ENCODE data around the gene BRD4.

BRD4 gene

DNA sequence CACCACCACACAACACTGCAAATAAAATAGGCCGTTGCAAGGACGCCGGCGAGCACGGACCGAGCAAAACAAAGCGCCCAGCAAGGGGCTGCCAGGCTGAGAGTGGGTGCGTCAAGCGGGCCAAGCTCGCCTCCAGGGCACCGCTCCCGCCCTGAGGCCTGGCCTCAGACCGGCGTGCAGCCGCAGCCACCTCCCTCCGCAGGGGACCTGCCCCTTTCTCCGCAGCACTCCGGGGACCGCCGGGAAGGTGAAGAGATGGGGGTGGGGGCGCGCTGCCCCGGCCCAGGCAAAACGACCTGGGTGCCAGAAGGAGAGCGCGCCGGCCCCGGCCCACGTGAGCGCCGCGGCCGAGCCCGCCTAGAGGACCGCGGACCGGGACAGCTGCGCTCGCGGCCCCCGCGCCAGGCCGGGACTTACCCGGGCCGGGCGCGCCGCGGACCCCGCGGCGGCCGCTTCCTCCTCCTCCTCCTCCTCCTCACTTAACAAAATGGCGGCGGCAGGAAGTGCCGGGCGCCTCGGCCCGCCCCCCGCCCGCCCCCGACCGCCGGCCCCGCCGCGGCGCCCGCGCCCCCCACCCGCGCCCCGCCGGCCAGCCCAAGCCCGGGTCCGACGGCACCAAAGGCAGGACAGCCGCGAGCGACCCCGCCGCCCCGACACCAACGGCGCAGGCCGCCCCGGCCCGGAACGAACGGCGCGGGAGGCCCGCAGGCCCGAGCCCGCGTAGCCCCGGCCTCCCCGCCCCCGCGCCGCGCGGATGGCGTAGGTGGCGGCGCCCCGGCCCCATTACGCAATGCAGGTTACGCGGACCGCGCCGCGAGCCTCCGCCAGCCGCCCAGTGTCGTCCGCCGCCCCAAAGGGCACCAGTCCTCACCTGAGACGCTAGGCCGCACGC is 674 bp downstream of the BRD4 start:
- H3K27me3 Mint-ChIP-seq = no peaks in the 10 kb centered on the region
- H3K4me3 Mint-ChIP-seq = peak overlapping the region; percentile 95
- H3K36me3 Mint-ChIP-seq = peaks cover 2% of the 10 kb centered on the region
- H3K4me1 Mint-ChIP-seq (ENCODE audit: low read depth) = peaks cover 46% of the 10 kb centered on the region
- H3K27ac Mint-ChIP-seq = peak overlapping the region; percentile 95
- no peaks in the 10 kb centered on the region for H3K9me3 Mint-ChIP-seq (ENCODE audit: low read depth)

DNA sequence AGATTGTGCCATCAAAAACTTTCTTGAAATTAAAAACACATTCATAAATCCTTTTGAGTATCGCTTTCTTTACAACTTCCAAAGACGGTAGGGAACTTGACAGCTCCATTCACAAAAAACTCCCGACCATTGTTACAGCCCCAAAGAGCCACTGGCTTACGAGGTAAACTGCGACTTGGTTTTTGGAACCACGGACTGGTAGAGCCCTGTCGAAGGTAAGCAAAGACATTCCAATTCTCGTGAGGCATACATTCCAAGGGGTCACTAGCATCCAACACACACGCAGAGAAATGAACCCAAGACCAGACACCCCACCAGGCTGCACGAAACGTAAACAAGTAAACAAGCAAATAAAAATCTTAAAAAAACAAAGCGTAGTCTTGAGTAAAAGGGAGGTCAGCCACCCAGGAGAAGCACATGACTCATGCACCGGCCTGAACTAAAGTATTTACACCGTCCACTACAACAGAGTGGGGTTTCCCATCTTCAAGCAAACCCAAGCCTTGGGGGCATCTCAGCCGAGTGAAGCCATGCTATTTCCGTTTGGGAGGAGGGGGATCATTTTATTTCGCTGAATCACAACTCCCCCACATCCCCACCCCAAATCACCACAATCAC is 1.4 kb downstream of the BRD4 start:
- H3K36me3 Mint-ChIP-seq = peaks cover 2% of the 10 kb centered on the region
- no peaks in the 10 kb centered on the region for H3K27me3 Mint-ChIP-seq
- peaks cover 52% of the 10 kb centered on the region for H3K4me1 Mint-ChIP-seq (ENCODE audit: low read depth)

DNA sequence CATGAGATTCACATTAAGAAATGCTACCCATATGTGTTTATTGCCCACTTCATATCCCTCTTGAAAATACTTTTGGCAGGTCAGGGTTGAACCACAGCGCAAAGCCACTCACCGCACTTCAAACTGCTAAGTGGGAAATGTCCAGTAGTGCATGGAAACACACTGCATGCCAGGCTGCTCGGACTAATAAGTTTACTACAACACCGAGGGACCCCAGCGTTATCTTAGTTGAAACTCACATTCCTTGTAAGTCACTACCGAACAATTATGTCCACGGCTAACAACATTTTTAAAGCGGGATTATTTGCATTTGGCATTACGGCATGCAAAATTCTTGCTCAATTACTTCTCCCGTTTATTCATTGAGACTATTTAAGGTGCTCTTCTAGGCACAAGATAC is 4.0 kb downstream of the BRD4 start:
- Mint-ChIP-seq H3K27me3 (no peaks in the 10 kb centered on the region), H3K36me3 (peaks cover 4% of the 10 kb centered on the region), H3K4me1 (ENCODE audit: low read depth) (peaks cover 73% of the 10 kb centered on the region), H3K27ac (peak overlapping the region; percentile 64), H3K9me3 (ENCODE audit: low read depth) (no peaks in the 10 kb centered on the region), H3K4me3 (peak overlapping the region; percentile 95)

More for the DNA sequence above, 1.4 kb downstream of the BRD4 start:
- Mint-ChIP-seq H3K9me3 (ENCODE audit: low read depth) (no peaks in the 10 kb centered on the region), H3K4me3 (peak overlapping the region; percentile 95), H3K27ac (peak overlapping the region; percentile 95)

DNA sequence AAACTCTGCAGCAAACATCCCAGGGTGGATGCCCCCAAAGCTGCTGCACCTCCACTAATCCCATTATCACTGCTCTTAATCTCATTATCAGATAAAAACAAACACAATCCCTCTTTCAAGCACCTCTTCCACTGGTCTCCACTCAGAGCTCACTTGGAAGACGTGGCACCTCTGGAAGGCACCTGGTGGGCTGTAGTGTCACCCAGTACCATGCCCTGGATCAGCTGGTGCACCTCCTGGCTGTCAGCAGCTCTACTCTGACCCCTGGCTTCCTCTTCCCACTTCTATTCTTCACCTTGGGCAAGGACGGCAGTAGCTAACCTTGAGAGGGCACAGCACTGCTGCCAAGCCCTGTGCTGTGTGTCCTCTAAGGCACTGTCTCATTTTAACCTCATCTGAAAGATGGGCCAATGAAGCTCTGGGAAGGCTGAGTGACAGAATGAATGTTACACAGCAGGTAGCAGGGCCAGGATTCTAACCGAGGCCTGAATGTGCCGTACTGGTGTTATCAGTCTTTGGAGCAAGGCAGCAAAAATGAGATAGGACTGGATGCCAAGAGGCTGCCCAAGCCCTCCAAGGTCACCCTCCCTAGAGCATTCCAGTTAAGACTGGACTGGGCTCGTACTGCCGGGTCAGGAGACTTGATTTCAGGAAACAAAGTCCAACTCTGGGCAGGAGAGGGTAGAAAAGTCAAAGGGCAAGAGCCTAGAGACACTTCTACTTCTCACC is 7.4 kb downstream of the BRD4 start:
- Mint-ChIP-seq H3K36me3 (peaks cover 7% of the 10 kb centered on the region), H3K9me3 (ENCODE audit: low read depth) (no peaks in the 10 kb centered on the region), H3K27ac (peak overlapping the region; percentile 83)

DNA sequence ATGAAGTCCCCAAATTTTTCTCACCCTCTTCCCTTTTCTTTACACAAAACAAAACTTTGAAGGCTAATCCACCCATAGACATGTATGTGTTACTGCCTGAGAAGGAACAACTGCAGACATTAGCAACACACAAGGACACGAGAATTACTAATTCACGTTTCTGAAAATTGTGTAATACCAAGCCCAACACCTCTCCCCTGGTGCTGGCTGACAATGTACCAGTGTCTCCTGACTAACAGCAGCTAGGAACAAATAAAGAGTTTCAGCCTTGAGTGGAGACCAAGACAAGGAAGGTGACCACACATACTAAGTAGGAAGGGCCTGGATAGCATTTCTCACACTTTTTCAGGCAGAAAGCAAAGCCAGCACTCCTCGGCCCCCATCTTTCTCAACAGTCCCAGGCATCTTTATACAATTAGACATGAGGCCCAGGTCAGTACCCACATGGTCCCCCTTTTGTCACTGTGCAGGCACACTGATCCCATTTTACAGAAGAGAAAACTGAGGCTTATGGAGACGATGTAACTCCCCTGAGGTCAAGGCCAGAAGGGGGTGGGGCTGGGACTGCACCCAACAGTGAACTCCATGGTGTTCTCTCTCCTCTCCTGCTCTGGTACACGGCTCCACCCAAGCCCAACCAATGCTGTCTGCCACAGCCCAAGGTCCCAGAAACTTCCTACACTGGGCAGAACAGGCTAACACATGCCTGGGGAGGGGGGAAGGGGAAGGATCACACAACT is 8.7 kb downstream of the BRD4 start:
- Mint-ChIP-seq H3K36me3 (peaks cover 5% of the 10 kb centered on the region), H3K9me3 (ENCODE audit: low read depth) (no peaks in the 10 kb centered on the region), H3K4me3 (peak overlapping the region; percentile 70), H3K27ac (peak overlapping the region; percentile 89), H3K4me1 (ENCODE audit: low read depth) (peaks cover 87% of the 10 kb centered on the region), H3K27me3 (no peaks in the 10 kb centered on the region)

More for the DNA sequence above, 7.4 kb downstream of the BRD4 start:
- H3K27me3 Mint-ChIP-seq = no peaks in the 10 kb centered on the region
- H3K4me3 Mint-ChIP-seq = peak overlapping the region; percentile 59
- H3K4me1 Mint-ChIP-seq (ENCODE audit: low read depth) = peaks cover 87% of the 10 kb centered on the region

DNA sequence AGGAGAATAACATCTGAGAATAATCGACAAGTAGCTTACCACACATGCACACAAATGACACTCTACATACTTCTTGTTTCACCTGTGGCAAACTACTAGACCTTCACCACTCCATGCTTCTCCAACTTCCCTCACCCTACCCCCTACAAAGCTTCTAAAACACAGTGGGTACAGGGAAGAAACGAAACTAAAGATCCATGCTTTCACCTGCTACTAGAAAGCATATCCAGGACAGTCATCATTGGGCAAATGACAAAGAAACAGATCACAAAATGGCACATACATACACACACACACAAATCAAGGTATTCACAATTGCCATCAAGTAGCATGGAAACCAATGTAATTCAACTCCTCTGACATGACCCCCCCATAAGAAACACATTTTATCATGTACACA is 10.6 kb downstream of the BRD4 start:
- Mint-ChIP-seq H3K4me1 (ENCODE audit: low read depth) (peaks cover 89% of the 10 kb centered on the region), H3K27ac (peak overlapping the region; percentile 47), H3K9me3 (ENCODE audit: low read depth) (no peaks in the 10 kb centered on the region), H3K4me3 (peak overlapping the region; percentile 46), H3K36me3 (peaks cover 5% of the 10 kb centered on the region), H3K27me3 (no peaks in the 10 kb centered on the region)

DNA sequence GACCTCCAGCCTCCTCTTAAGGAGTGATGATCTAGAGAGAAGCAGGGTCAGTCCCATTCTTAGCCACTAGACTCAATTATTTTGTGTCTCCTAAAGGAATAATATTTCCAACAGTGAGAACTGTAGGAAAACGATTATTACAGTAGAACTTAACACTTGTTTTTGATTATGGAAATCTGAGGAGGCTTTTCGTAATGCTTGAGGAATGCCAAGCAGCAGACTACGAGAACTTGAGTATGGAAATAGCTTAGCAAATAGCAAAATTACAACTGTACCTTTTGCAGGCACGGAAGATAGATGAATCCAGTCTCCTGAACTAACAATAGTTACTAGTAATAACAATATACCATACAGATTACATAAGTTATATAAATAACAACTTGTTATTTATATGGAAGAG is 12.2 kb downstream of the BRD4 start:
- Mint-ChIP-seq H3K27ac (peak overlapping the region; percentile 75), H3K4me3 (peak overlapping the region; percentile 40), H3K27me3 (no peaks in the 10 kb centered on the region), H3K36me3 (peaks cover 5% of the 10 kb centered on the region), H3K9me3 (ENCODE audit: low read depth) (no peaks in the 10 kb centered on the region), H3K4me1 (ENCODE audit: low read depth) (peaks cover 86% of the 10 kb centered on the region)

DNA sequence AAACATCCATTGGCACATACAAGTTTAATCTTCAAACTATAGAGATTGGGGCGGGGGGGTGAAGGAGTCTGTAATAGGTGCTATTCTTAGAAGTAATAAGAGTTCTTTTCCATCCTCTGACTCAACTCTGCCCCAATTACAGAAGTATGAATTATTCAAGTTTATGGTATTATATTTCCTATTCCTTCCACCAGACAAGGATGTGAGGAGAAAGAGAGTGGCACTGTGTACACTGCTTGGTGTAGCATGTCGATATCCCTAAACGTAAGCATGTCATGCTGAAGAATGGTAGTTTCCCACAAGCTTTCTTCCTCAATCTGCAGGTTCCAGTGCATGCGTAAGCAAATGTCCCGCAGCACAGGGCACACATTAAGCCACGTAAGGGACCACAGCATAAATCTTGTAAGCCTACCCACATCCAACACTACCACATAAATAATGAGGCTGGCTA is 14.1 kb downstream of the BRD4 start:
- Mint-ChIP-seq H3K4me1 (ENCODE audit: low read depth) (peaks cover 84% of the 10 kb centered on the region), H3K36me3 (peaks cover 2% of the 10 kb centered on the region), H3K27me3 (no peaks in the 10 kb centered on the region), H3K4me3 (peak overlapping the region; percentile 51), H3K27ac (peak overlapping the region; percentile 58), H3K9me3 (ENCODE audit: low read depth) (no peaks in the 10 kb centered on the region)

DNA sequence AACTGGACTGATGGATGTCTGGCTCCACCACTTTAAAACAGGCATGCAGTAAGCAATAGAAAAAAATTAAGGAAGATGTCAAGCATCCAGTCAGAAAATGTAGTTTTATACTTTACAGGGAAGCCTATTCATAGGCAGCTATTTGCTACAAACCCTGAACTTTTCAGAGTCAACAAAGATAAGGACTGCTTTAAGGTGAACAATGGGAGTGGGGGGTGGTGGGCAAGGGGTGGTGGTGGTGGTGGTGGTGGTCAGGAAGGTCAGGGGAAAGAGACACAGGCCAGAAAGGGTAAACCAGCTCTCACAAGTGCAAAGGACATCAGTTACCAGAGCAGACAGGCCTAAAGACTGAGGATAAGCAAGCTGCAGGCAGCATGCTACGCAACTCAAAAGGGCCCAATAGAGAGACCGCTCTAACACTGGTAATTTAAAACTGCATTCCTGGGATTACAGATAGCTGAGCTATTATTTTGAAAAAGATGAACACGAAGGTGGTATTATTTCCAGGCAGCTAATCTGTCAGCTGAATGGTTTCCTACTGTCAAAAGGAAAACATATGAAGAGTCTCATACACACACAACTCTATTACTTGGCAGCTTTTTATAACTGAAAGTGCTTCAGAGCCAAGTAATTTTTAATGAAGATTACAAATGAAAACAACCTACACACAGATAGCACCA is 14.8 kb downstream of the BRD4 start:
- H3K4me1 Mint-ChIP-seq (ENCODE audit: low read depth) = peaks cover 85% of the 10 kb centered on the region
- H3K27ac Mint-ChIP-seq = peak overlapping the region; percentile 92
- no peaks in the 10 kb centered on the region for H3K27me3 Mint-ChIP-seq
- no peaks in the 10 kb centered on the region for H3K9me3 Mint-ChIP-seq (ENCODE audit: low read depth)
- no peaks in the 10 kb centered on the region for H3K36me3 Mint-ChIP-seq
- peak overlapping the region; percentile 67 for H3K4me3 Mint-ChIP-seq

DNA sequence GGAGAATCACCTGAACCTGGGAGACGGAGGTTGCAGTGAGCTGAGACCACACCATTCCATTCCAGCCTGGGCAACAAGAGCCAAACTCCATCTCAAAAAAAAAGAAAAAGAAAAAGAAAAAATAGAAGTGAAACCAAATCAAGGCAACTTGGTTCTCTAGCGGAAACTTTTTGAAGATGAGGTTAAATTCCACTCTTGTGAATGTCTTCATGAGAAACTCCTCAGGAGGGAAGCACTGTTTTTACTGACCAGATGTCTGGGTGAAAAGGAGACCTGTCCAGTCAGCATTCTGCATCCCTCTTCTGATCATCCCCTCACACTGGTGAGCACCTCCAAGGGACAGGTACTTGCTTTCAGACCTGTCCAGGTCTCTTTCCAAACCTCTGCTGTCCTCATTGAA is 15.8 kb downstream of the BRD4 start:
- Mint-ChIP-seq H3K36me3 (no peaks in the 10 kb centered on the region), H3K27me3 (no peaks in the 10 kb centered on the region), H3K4me3 (peak overlapping the region; percentile 67), H3K27ac (peak overlapping the region; percentile 92), H3K4me1 (ENCODE audit: low read depth) (peaks cover 86% of the 10 kb centered on the region), H3K9me3 (ENCODE audit: low read depth) (no peaks in the 10 kb centered on the region)

DNA sequence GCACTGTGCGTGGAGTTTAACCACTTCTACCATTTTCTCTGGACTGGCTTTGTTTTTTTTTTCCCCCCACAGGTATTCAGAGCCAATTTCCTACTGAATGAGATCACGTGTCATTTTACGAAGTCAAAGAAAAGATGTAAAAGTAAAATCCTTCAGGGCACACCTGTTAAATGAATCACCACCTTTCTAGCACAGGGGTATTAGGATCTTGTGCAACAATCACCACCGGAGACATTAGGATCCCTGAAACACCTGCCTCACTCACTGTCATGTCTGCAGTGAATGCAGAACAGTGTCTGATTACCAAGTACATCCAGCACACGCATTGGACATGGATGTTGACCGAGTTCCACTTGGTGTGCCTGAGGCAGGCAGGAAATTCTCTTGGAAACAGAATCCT is 17.2 kb downstream of the BRD4 start:
- Mint-ChIP-seq H3K27ac (peak overlapping the region; percentile 85), H3K9me3 (ENCODE audit: low read depth) (no peaks in the 10 kb centered on the region), H3K4me1 (ENCODE audit: low read depth) (peaks cover 80% of the 10 kb centered on the region), H3K27me3 (no peaks in the 10 kb centered on the region), H3K4me3 (peak overlapping the region; percentile 54), H3K36me3 (no peaks in the 10 kb centered on the region)

DNA sequence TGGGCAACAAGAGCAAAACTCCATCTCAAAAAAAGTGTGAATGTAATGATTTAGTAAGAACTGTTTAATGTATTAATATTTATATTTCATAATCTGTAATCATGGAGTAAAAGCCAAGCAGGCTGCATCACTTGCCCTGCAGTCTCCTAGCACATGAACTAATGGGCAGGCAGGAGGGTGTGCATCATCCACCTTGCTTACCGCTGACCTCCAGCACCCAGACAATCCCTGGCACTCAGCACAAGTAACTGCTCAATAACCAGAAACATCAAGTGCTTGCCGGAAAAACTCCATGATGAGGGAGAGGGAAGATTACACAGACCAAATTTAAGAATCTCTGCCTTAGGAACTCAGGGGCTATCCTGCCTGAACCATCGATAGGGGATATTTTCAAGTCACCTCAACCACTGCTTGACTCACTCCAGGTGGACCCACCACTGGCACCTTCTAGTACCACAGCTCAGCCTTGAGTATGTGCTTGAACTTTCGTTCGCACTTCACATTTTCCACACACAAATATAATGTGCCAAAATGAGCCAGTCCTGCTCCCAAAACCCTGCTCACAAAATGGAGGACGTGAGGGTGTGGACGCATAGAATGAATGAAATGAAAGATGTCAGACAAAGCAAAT is 18.6 kb downstream of the BRD4 start:
- H3K4me3 Mint-ChIP-seq = peak overlapping the region; percentile 2

DNA sequence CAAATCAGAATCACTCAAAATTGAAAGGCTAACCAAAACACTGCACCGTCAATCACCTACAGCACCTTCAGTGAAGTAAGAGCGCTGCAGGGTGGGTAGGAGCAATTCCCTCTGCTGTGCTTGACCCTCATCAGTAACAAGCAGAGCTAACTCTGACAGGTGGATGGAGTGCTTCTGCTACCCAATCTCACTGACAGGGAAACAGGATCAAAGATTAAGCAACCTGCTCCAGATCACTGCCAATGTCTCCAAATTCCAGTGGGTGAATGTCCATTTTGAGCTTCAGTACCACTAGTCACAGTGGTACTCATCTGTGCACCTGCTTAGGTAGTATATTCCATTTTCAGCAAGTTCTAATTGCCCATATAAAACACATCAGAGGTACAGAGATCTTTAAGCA is 25.2 kb downstream of the BRD4 start:
- Mint-ChIP-seq H3K9me3 (ENCODE audit: low read depth) (no peaks in the 10 kb centered on the region), H3K27me3 (no peaks in the 10 kb centered on the region), H3K4me1 (ENCODE audit: low read depth) (peaks cover 81% of the 10 kb centered on the region), H3K36me3 (peaks cover 2% of the 10 kb centered on the region), H3K27ac (no peak overlapping the region), H3K4me3 (peak overlapping the region; percentile 44)

More for the DNA sequence above, 18.6 kb downstream of the BRD4 start:
- no peaks in the 10 kb centered on the region for H3K9me3 Mint-ChIP-seq (ENCODE audit: low read depth)
- H3K4me1 Mint-ChIP-seq (ENCODE audit: low read depth) = peaks cover 79% of the 10 kb centered on the region
- H3K27me3 Mint-ChIP-seq = no peaks in the 10 kb centered on the region
- H3K27ac Mint-ChIP-seq = peak overlapping the region; percentile 66
- H3K36me3 Mint-ChIP-seq = no peaks in the 10 kb centered on the region
